Gastrocnemius medialis (tissue), 4 donors: ENCODE data around the gene GALNTL6.

Experiments used
- CTCF ChIP-seq, 5 experiments: fragments of 450-650 bp in 3 of 5; fragments of 200-600 bp in 2 of 5; sonication (generic) in 2 of 5; IDR thresholded peaks in 4 of 5; conservative IDR thresholded peaks in 1 of 5; 1 replicate in 4 of 5; 2 replicates in 1 of 5; pipeline ENCODE4 v1.5.1; 2016 to 2019; ENCODE audit warnings: antibody characterized with exemption in 5 of 5, mild to moderate bottlenecking in 3 of 5, moderate library complexity in 3 of 5
- POLR2A ChIP-seq, 2 donors: fragments of 450-650 bp; IDR thresholded peaks; one replicate each; pipeline ENCODE4 v1.6.1; 2017; ENCODE audit warnings: antibody characterized with exemption in 2 of 2, mild to moderate bottlenecking in 2 of 2, moderate library complexity in 2 of 2

- TF ChIP-seq CTCF (IDR thresholded peaks at IDR 0.05 in 4 of 5, conservative IDR thresholded peaks at IDR 0.05 in 1 of 5) (no peak), POLR2A (IDR thresholded peaks at IDR 0.05) (no peak)
Measured at GRCh38 chr4:172601195-172601594, 788.0 kb downstream of the GALNTL6 start.
